H1 (cell line): ENCODE results near the gene MIGA1. TPM values are rescaled to one million over a fixed set of nuclear protein-coding genes. Genes with fewer than 3 reads are reported as not detected.

Experiments used
- MAFK ChIP-seq: IDR thresholded peaks from 2 replicates; pipeline ENCODE4 v1.6.1; 2012; ENCODE audit warnings: low read depth, mild to moderate bottlenecking, improper control_type of control experiment, low read length
- PHF8 ChIP-seq: fragments of 200-600 bp; sonication (generic); conservative IDR thresholded peaks from 2 replicates; pipeline ENCODE4 v1.7.1; 2012; ENCODE audit warnings: low read depth, mild to moderate bottlenecking, inconsistent platforms, low read length, moderate library complexity
- RBBP5 ChIP-seq: IDR thresholded peaks from 2 replicates; pipeline ENCODE4 v1.7.1; 2012; ENCODE audit warnings: low read depth, mild to moderate bottlenecking, inconsistent platforms, low read length, moderate library complexity, borderline replicate concordance
- RNF2 ChIP-seq: fragments of 200-900, 300-1000 bp; sonication (generic); IDR thresholded peaks from 2 replicates; pipeline ENCODE4 v1.7.1; 2016; ENCODE audit warnings: borderline replicate concordance, low read depth, mild to moderate bottlenecking, antibody characterized with exemption, low read length; ENCODE audit not compliant: poor library complexity, severe bottlenecking; ENCODE audit errors: missing control alignments
- SUZ12 ChIP-seq: fragments of 200-600 bp; sonication (generic); IDR thresholded peaks from 2 replicates; pipeline ENCODE4 v1.6.1; 2012; ENCODE audit warnings: mild to moderate bottlenecking, inconsistent platforms, low read length, moderate library complexity, mixed read lengths
- polyA plus RNA-seq, 7 experiments: library from polyadenylated mRNA; depleted of rRNA in 3 of 7; stranded (reverse) in 5 of 7; unstranded in 2 of 7; fragments of >200 nt in 5 of 7; fragments of 200-250 nt in 2 of 7; gene quantifications; 1 replicate in 5 of 7; 2 replicates in 1 of 7; 4 replicates in 1 of 7; pipeline versions ENCODE4 v1.2.1 to v1.2.3, GENCODE V29; 2011 to 2013; ENCODE audit warnings: missing spikeins in 2 of 7, mixed read lengths in 2 of 7
- total RNA-seq: library from RNA; stranded (reverse); fragmentation: NEBNext Ultra II Directional; extraction: Animal tissue kit (Norgen Biotek cat#: 25700); gene quantifications from 2 replicates; pipeline ENCODE4 v1.2.1, GENCODE V29; 2021
- TF ChIP-seq, protein P1 (sequence below), 3 experiments: IDR thresholded peaks; 1 replicate in 2 of 3; 2 replicates in 1 of 3; pipeline versions ENCODE4 v1.5.1 to v1.6.1; 2011; ENCODE audit warnings: low read length in 3 of 3, mild to moderate bottlenecking in 3 of 3, inconsistent platforms in 2 of 3, low read depth in 1 of 3, moderate library complexity in 1 of 3; ENCODE audit not compliant: insufficient read depth in 1 of 3; ENCODE audit errors: control extremely low read depth in 1 of 3
- TF ChIP-seq, protein P2 (sequence below): IDR thresholded peaks from 2 replicates; pipeline ENCODE4 v1.6.1; 2012; ENCODE audit warnings: inconsistent platforms

The MIGA1 gene
- total and polyA plus RNA-seq, 2 of the 8 experiments (the other 6 are each of a cell fraction or from before 2014, with no cell fraction given) = 0.95 to 7.0 TPM

- TF ChIP-seq, protein P1, sequence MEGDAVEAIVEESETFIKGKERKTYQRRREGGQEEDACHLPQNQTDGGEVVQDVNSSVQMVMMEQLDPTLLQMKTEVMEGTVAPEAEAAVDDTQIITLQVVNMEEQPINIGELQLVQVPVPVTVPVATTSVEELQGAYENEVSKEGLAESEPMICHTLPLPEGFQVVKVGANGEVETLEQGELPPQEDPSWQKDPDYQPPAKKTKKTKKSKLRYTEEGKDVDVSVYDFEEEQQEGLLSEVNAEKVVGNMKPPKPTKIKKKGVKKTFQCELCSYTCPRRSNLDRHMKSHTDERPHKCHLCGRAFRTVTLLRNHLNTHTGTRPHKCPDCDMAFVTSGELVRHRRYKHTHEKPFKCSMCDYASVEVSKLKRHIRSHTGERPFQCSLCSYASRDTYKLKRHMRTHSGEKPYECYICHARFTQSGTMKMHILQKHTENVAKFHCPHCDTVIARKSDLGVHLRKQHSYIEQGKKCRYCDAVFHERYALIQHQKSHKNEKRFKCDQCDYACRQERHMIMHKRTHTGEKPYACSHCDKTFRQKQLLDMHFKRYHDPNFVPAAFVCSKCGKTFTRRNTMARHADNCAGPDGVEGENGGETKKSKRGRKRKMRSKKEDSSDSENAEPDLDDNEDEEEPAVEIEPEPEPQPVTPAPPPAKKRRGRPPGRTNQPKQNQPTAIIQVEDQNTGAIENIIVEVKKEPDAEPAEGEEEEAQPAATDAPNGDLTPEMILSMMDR (IDR thresholded peaks at IDR 0.05; ENCODE audit: control extremely low read depth in 1 of 3, insufficient read depth in 1 of 3, low read depth in 1 of 3, low read length in 3 of 3) = no peak
- no peak for TF ChIP-seq MAFK
- TF ChIP-seq RBBP5 = no peak
- TF ChIP-seq, protein P2, sequence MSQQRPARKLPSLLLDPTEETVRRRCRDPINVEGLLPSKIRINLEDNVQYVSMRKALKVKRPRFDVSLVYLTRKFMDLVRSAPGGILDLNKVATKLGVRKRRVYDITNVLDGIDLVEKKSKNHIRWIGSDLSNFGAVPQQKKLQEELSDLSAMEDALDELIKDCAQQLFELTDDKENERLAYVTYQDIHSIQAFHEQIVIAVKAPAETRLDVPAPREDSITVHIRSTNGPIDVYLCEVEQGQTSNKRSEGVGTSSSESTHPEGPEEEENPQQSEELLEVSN = no peak
- TF ChIP-seq PHF8 = no peak
- TF ChIP-seq RNF2 = no peak
- TF ChIP-seq SUZ12 = no peak
- TF ChIP-seq, all 59 proteins: peak for 0
Measured at GRCh38 chr1:77756052-77756754, 23.2 kb upstream of the MIGA1 start (continued).
